OCI-LY7 (cell line): ENCODE results near the gene RPS6KB2. TPM values are rescaled to one million over a fixed set of nuclear protein-coding genes. Genes with fewer than 3 reads are reported as not detected.

Experiments used
- BruUV-seq: library from RNA; stranded (reverse); fragments of 400-500 nt; replicated peaks from 2 replicates; lab custom pipeline; 2021; lab: Mats Ljungman, UMichigan
- CTCF ChIA-PET: fragments of 300-600 bp; sonication (Branson Sonifier 250); formaldehyde crosslinking; loops from one replicate; lab custom pipeline; 2022; ENCODE audit warnings: antibody characterized with exemption; ENCODE audit not compliant: unreplicated experiment; lab: Charles Lee
- POLR2A ChIA-PET: fragments of 300-600 bp; sonication (Branson Sonifier 250); formaldehyde crosslinking; loops from one replicate; lab custom pipeline; 2022; ENCODE audit warnings: antibody characterized with exemption; lab: Charles Lee
- DNase-seq: peaks from one replicate; pipeline ENCODE4 v3.0.0-alpha.2; 2015; ENCODE audit warnings: low spot score
- H2AFZ ChIP-seq: fragments of 200-600 bp; sonication (generic), shearing (Covaris generic); 2 replicates; pipeline ENCODE4 v1.6.1; 2014; ENCODE audit warnings: mild to moderate bottlenecking, antibody characterized with exemption, low read length, moderate library complexity
- H3K27ac ChIP-seq: fragments of 200-600 bp; sonication (generic); 2 replicates; pipeline ENCODE4 v1.5.1; 2014; ENCODE audit warnings: mixed run types, low read depth, mild to moderate bottlenecking, moderate library complexity, low read length, inconsistent platforms; ENCODE audit not compliant: poor library complexity, severe bottlenecking
- H3K36me3 ChIP-seq: fragments of 200-600 bp; sonication (generic); 2 replicates; pipeline ENCODE4 v1.6.1; 2014; ENCODE audit warnings: mild to moderate bottlenecking, antibody characterized with exemption, low read length, moderate library complexity, mixed read lengths; ENCODE audit not compliant: insufficient read depth
- H3K4me1 ChIP-seq: fragments of 200-600 bp; sonication (generic); 2 replicates; pipeline ENCODE4 v1.5.1; 2014; ENCODE audit warnings: mild to moderate bottlenecking, low read length; ENCODE audit not compliant: insufficient read depth, poor library complexity, severe bottlenecking
- H3K4me2 ChIP-seq: fragments of 200-600 bp; sonication (generic); 2 replicates; pipeline ENCODE4 v1.6.1; 2014; ENCODE audit warnings: mild to moderate bottlenecking, low read length
- H3K4me3 ChIP-seq: fragments of 200-600 bp; sonication (generic); 2 replicates; pipeline ENCODE4 v1.5.1; 2014; ENCODE audit warnings: mild to moderate bottlenecking, low read depth, low read length; ENCODE audit not compliant: poor library complexity, severe bottlenecking
- H3K79me2 ChIP-seq: fragments of 200-600 bp; sonication (generic); 2 replicates; pipeline ENCODE4 v1.6.1; 2016; ENCODE audit warnings: low read depth, mild to moderate bottlenecking, low read length, moderate library complexity, mixed read lengths; ENCODE audit not compliant: insufficient read depth
- H3K9me2 ChIP-seq: fragments of 200-600 bp; sonication (generic); 2 replicates; pipeline ENCODE4 v1.6.1; 2016; ENCODE audit warnings: mild to moderate bottlenecking, low read length, mixed read lengths; ENCODE audit not compliant: insufficient read depth
- H3K9me3 ChIP-seq: fragments of 200-600 bp; sonication (generic); 2 replicates; pipeline ENCODE4 v1.6.1; 2014; ENCODE audit warnings: mild to moderate bottlenecking, mixed run types, low read length, mixed read lengths
- H4K20me1 ChIP-seq: fragments of 200-600 bp; sonication (generic); 2 replicates; pipeline ENCODE4 v1.6.1; 2014; ENCODE audit warnings: mild to moderate bottlenecking, antibody characterized with exemption, low read length, moderate library complexity, mixed read lengths; ENCODE audit not compliant: insufficient read depth
- CTCF ChIP-seq: fragments of 200-600 bp; sonication (generic); conservative IDR thresholded peaks from 2 replicates; pipeline ENCODE4 v1.5.1; 2014; ENCODE audit warnings: mild to moderate bottlenecking, antibody characterized with exemption, low read length, moderate library complexity, mixed read lengths
- EZH2phosphoT487 ChIP-seq: fragments of 200-600 bp; sonication (generic); IDR thresholded peaks from 2 replicates; pipeline ENCODE4 v1.6.1; 2018; ENCODE audit warnings: low read depth, borderline replicate concordance, mild to moderate bottlenecking, mixed run types, antibody characterized with exemption, low read length, moderate library complexity, mixed read lengths
- intact Hi-C: fragments of 100-400 bp; cut with micrococcal nuclease; formaldehyde crosslinking; loops from one replicate; pipeline ENCODE4 v1.10.0; 2022; ENCODE audit not compliant: unreplicated experiment
- total RNA-seq, 2 experiments: library from RNA; depleted of rRNA in 1 of 2; stranded (reverse); fragments of >200 nt in 1 of 2; shearing (Covaris generic) in 1 of 2; gene quantifications; 2 replicates each; pipeline ENCODE4 v1.2.3, GENCODE V29; 2014 to 2022

Gene RPS6KB2
- total RNA-seq, 2 experiments from 2014 or later = 48.3 to 69.4 TPM

DNA sequence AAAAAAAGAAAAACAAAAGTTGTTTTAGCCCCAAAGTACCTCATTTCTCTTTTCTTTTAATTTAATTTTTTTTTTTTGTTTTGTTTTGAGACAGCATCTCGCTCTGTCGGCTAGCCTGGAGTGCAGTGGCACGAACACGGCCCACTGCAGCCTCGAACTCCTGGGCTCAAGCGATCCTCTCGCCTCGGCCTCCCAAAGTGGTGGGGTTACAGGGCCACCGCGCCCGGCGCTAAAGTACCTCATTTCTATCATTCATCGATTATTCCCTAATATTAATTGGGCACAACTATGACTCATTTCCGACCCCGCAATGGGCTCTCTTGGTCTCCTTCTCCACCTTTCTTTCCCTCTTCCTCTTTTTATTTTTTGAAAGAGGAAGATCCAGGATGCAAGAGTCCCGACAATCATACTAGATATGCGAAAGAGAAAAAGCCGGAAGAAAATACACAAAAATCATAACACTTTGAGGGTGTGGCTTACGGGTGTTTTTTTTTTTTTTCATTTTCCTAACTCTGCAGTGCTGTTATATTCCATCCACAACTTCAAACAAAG, 54.1 kb downstream of the RPS6KB2 start:
- Histone ChIP-seq H3K4me1 (peaks cover 44% of the 10 kb centered on the region), H3K4me3 (peak overlapping the region; percentile 71), H4K20me1 (no peaks in the 10 kb centered on the region), H3K9me2 (no peaks in the 10 kb centered on the region), H3K36me3 (peaks cover 5% of the 10 kb centered on the region), H3K79me2 (peaks cover 28% of the 10 kb centered on the region; the same call in 1 of the 2 replicates), H2AFZ (peak overlapping the region; percentile 71), H3K27ac (peak overlapping the region; percentile 87), H3K9me3 (no peaks in the 10 kb centered on the region), H3K4me2 (peak overlapping the region; percentile 95)
- POLR2A ChIA-PET = interaction anchor here (0.5 to 1.8 kb wide), 3 partner anchors 14 to 236 kb away, joined by 3 to 6 read pairs (median 3); no protein-coding TSS in a partner anchor
- TF ChIP-seq EZH2phosphoT487 = no peak
- TF ChIP-seq CTCF = no peak
- CTCF ChIA-PET = interaction anchor here (1.0 kb wide), 1 partner anchor 96 kb away, joined by 5 read pairs; no protein-coding TSS in a partner anchor
- intact Hi-C loops = loop anchor here (5.0 kb wide), 1 partner anchor 130 kb away; the partner anchor contains the start of gene POLD4
- TSS peak; percentile 96 for BruUV-seq
- DNase-seq = no peak

DNA sequence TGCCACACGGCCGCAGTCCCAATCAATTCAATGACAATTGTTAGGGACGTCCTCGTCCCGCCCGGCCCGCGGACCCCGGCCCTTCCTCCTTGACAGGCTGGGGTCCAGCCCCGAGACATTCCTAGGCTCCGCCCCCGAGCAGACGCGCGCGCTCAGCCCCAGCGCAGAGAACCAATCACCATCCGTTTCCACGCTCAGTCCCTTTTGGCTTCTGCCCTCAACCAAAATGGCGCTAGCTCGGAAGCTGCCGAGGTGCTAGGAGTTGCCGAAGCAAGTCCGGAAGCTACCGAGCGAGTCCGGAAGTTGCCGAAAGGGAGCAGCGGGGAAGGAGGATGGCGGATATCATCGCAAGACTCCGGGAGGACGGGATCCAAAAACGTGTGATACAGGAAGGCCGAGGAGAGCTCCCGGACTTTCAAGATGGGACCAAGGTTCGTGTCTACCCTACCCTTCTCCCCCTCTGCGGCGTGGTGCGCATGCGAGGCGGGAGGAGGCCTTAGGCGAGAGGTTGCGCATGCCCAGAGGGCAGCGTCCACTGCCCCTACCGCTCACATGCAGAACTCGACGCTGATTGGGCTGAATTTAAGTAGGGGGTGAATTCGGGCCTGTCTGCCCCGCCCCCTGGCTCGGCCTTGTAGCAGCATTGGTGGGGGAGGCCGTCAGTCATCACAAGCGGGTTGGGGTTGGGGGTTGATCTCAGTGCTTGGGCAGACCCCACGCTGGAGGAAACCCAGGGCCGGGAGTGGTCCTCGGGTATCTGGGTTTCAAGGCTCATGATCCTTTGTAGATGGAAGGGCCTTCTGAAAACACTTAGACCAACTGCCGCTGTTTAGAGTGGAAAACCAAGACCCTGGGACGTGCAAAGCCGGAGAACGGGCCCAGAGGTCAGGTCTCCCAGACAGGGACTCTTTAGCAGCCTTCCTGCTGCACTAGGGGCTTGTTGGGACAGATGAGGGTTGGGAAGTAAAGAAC, 54.8 kb downstream of the RPS6KB2 start, which contains the start of gene AIP:
Gene AIP (plus strand): TSS at position 200 of the 972 bp plus-strand sequence. CDS start 133 bp downstream, at position 333.
- Histone ChIP-seq H3K4me3 (peak within 1 kb of the TSS; percentile 71), H3K4me2 (peak within 1 kb of the TSS; percentile 95), H3K4me1 (peaks cover 44% of the 10 kb centered on the region), H2AFZ (peak within 1 kb of the TSS; percentile 71), H3K9me3 (no peaks in the 10 kb centered on the region), H3K79me2 (peaks cover 28% of the 10 kb centered on the region; the same call in 1 of the 2 replicates), H3K9me2 (no peaks in the 10 kb centered on the region), H4K20me1 (no peaks in the 10 kb centered on the region), H3K27ac (peak within 1 kb of the TSS; percentile 87), H3K36me3 (peaks cover 11% of the 10 kb centered on the region)
- ChIA-PET POLR2A (interaction anchor here (0.5 to 1.8 kb wide), 7 partner anchors 12 to 237 kb away, joined by 3 to 6 read pairs (median 3); partner anchors contain the start of genes PTPRCAP and TBC1D10C), CTCF (interaction anchor here (1.0 kb wide), 1 partner anchor 96 kb away, joined by 5 read pairs; no protein-coding TSS in a partner anchor)
- intact Hi-C loops = loop anchor here (5.0 kb wide), 1 partner anchor 131 kb away; the partner anchor contains the start of gene POLD4
- TF ChIP-seq CTCF = no peak
- no peak for TF ChIP-seq EZH2phosphoT487
- peak; percentile 99 for DNase-seq
- no TSS peak for BruUV-seq
